ENCODE results near the gene TMEM273. TPM values are rescaled to one million over a fixed set of nuclear protein-coding genes. Genes with fewer than 3 reads are reported as not detected.

Gene TMEM273
- polyA plus RNA-seq, 6 donors from 2014 or later: 1.2 to 7.1 (median 2.6) TPM

DNA sequence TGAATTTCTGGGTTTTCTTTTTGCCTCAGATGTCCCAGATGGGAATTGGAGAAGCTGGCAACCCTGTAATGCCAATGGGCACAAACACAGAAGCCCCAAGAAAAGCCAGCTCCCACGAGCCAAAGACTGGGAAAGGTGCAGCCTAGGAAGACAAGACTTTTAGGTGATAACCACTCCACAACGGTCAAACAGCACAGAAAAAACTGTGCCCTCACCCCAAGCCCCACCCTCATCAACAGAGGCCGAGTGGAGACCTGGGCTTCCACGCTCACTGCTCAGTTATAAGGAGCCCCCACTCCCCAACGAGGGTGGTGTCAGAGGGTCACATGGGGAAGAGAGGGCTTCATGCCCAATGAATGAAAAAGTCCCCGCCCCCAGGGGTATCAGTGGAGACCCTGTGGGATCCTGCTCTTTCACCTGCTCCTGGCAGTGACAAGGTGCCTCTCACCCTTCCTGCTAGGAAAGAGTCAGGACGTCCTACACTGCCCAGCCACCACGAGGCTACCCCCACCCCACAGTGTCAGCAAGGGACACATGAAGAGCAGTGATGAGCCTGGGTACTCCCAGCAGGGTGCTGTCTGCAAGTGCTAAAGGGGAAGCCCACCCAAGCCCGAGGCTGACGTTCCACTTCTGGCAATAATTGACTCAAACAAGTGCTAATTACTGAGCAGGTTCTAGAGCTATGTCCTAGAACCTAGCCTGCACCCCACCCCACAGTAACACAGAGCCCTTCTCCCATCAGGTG is 8.3 kb downstream of the TMEM273 start:
- peak in 1 of 2 donors; percentile 46 for ATAC-seq (ENCODE audit: low read depth in 2 of 2)

GRCh38 chr10:49178489-49179471 is 9.4 kb downstream of the TMEM273 start:
- no peak overlapping the region for H3K4me3 Mint-ChIP-seq
- H3K9me3 Mint-ChIP-seq: no peaks in the 10 kb centered on the region
- H3K27me3 Mint-ChIP-seq: no peaks in the 10 kb centered on the region
- DNase-seq (no peak), ATAC-seq (ENCODE audit: low read depth in 2 of 2) (no peak)
- peaks cover 54 to 69% (median 58%) of the 10 kb centered on the region in 3 donors for H3K4me1 Mint-ChIP-seq
- peak overlapping the region in 5 of 6 donors; percentile 4 to 79 (median 28) for H3K27ac Mint-ChIP-seq
- no peaks in the 10 kb centered on the region for H3K36me3 Mint-ChIP-seq

More for the DNA sequence above, 8.3 kb downstream of the TMEM273 start:
- peaks cover 53 to 69% (median 58%) of the 10 kb centered on the region in 3 donors for H3K4me1 Mint-ChIP-seq
- H3K27me3 Mint-ChIP-seq: no peaks in the 10 kb centered on the region
- no peaks in the 10 kb centered on the region for H3K9me3 Mint-ChIP-seq
- peak overlapping the region in 2 of 8 donors; percentile 17 to 63 for H3K4me3 Mint-ChIP-seq
- H3K36me3 Mint-ChIP-seq: no peaks in the 10 kb centered on the region
- H3K27ac Mint-ChIP-seq: peak overlapping the region in 3 of 6 donors; percentile 15 to 46 (median 16)
- DNase-seq: no peak

- Mint-ChIP-seq H3K4me1 (peaks cover 53 to 74% (median 65%) of the 10 kb centered on the region in 3 donors), H3K27ac (peak overlapping the region in 3 of 6 donors; percentile 51 to 78 (median 71)), H3K27me3 (no peaks in the 10 kb centered on the region), H3K4me3 (peak overlapping the region in 3 of 8 donors; percentile 7 to 47 (median 30)), H3K9me3 (no peaks in the 10 kb centered on the region), H3K36me3 (no peaks in the 10 kb centered on the region)
- ATAC-seq (ENCODE audit: low read depth in 2 of 2) (peak in 1 of 2 donors; percentile 37), DNase-seq (no peak)
Measured at GRCh38 chr10:49177391-49178355, 10.5 kb downstream of the TMEM273 start.

GRCh38 chr10:49176310-49177268 is 11.6 kb downstream of the TMEM273 start:
- Mint-ChIP-seq H3K4me3 (peak overlapping the region in 1 of 8 donors; percentile 47), H3K27ac (peak overlapping the region in 3 of 6 donors; percentile 51 to 71 (median 59)), H3K27me3 (no peaks in the 10 kb centered on the region), H3K9me3 (no peaks in the 10 kb centered on the region), H3K36me3 (no peaks in the 10 kb centered on the region), H3K4me1 (peaks cover 58 to 80% (median 76%) of the 10 kb centered on the region in 3 donors)
- ATAC-seq (ENCODE audit: low read depth in 2 of 2) (no peak), DNase-seq (no peak)

DNA sequence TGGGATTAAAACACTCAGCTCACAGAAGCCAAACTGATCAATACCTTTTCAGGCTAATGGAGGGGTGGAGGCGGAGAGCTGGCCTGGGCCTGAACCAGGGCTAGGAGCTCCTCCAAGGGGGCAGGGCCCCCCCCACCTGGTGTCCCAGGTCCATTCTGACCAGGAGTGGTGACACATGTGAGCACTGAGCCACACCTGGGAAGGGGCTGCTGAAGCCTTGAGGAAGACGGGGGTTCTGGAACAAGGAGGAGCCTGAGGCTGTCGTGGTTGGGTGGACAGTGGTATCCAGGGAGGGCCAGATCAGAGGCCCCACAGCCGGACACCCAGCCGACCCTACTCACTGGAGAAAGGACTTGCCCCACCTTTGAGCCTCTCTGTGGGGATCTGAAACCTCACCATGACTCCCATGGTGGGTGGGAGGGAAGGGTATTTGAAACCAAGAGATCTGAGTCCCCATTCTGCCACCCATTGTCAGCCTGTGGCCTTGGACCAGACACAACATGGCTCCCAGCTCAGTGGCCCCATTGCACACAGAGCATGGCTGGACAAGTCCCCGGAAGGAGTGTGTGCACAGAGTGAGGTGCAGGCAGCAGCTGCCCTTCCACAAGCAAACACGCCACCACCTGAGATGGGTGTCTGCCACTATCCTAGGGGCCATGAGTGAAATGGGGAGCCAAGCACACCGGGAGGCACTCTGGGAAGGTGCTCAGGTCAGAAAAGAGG is 12.4 kb downstream of the TMEM273 start:
- no peaks in the 10 kb centered on the region for H3K36me3 Mint-ChIP-seq
- H3K4me1 Mint-ChIP-seq: peaks cover 61 to 81% (median 79%) of the 10 kb centered on the region in 3 donors
- DNase-seq (no peak), ATAC-seq (ENCODE audit: low read depth in 2 of 2) (no peak)
- H3K27me3 Mint-ChIP-seq: no peaks in the 10 kb centered on the region
- H3K4me3 Mint-ChIP-seq: no peak overlapping the region
- no peak overlapping the region for H3K27ac Mint-ChIP-seq
- no peaks in the 10 kb centered on the region for H3K9me3 Mint-ChIP-seq

DNA sequence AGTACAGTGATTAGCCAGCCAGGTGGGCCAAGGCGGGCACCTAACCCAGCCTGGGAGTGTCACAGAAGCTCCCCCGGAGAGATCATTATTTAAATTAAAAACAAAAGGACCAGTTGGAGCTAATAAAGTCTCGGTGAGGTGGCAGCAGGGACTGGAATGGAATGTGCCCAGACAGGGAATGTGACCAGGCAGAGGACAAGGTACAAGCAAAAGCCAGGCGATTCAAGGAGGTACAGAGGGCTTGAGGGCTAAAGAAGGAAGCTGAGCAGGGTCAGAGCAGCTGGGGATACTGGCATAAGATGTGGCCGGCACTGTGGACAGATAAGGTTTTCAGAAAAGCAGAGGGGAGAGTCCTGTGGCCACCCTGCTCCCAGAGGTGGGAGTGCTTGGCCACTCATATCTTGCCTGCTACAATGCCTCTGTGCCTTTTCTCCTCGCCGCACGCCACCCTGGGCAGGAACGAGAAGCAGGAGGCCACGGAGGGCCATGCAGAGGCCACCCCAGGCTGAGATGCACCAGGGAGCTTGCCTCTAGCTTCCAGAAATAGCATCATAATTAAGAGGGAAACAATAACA is 13.2 kb downstream of the TMEM273 start:
- H3K4me3 Mint-ChIP-seq: peak overlapping the region in 1 of 8 donors; percentile 49
- no peaks in the 10 kb centered on the region for H3K27me3 Mint-ChIP-seq
- no peak for DNase-seq
- no peaks in the 10 kb centered on the region for H3K9me3 Mint-ChIP-seq
- no peak for ATAC-seq (ENCODE audit: low read depth in 2 of 2)
- H3K4me1 Mint-ChIP-seq: peaks cover 56 to 76% (median 73%) of the 10 kb centered on the region in 3 donors
- peak overlapping the region in 3 of 6 donors; percentile 3 to 49 (median 49) for H3K27ac Mint-ChIP-seq
- no peaks in the 10 kb centered on the region for H3K36me3 Mint-ChIP-seq

DNA sequence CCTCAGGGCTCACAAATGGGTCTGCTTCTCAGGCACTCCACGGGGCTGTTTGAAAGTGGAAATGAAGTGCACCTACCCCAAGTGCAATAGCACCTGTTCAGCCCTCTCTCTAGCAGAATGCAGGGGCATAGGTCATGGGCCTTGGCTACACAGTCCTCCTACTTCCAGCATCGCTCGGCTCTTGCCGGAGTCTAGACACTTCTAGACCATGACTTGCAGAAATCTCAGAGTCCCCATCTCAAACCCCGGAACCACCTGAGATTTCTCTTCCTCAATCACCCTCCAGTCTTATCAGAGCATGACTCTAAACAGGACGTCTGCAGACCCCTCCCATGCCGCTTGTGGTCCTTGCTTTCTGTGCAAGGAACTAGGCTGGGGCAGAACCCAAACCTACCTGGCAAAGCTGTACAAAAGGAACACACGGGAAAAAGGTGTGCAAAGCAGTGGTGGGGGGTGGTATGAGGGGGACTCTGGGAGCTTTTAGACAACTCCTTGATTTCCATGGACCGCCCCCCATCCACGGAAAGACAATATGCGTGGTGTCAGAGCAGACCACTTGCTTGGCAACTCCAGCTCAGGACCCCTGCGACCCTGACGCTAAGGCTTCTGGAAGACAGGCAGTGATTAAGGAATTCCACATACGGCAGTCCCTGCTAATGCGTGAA is 13.8 kb downstream of the TMEM273 start:
- Mint-ChIP-seq H3K9me3 (no peaks in the 10 kb centered on the region), H3K4me1 (peaks cover 56 to 75% (median 70%) of the 10 kb centered on the region in 3 donors), H3K27me3 (no peaks in the 10 kb centered on the region), H3K27ac (peak overlapping the region in 4 of 6 donors; percentile 23 to 49 (median 44)), H3K4me3 (peak overlapping the region in 6 of 8 donors; percentile 1 to 75 (median 56)), H3K36me3 (no peaks in the 10 kb centered on the region)
- peak; percentile 77 to 79 for ATAC-seq (ENCODE audit: low read depth in 2 of 2)
- DNase-seq: peak; percentile 43

- H3K4me3 Mint-ChIP-seq: peak overlapping the region in 5 of 8 donors; percentile 46 to 75 (median 59)
- H3K27ac Mint-ChIP-seq: peak overlapping the region in 2 of 6 donors; percentile 23 to 39
- ATAC-seq (ENCODE audit: low read depth in 2 of 2) (no peak), DNase-seq (no peak)
- no peaks in the 10 kb centered on the region for H3K36me3 Mint-ChIP-seq
- H3K4me1 Mint-ChIP-seq: peaks cover 53 to 70% (median 66%) of the 10 kb centered on the region in 3 donors
- H3K9me3 Mint-ChIP-seq: no peaks in the 10 kb centered on the region
- H3K27me3 Mint-ChIP-seq: no peaks in the 10 kb centered on the region
Measured at GRCh38 chr10:49173853-49174252, 14.3 kb downstream of the TMEM273 start.

DNA sequence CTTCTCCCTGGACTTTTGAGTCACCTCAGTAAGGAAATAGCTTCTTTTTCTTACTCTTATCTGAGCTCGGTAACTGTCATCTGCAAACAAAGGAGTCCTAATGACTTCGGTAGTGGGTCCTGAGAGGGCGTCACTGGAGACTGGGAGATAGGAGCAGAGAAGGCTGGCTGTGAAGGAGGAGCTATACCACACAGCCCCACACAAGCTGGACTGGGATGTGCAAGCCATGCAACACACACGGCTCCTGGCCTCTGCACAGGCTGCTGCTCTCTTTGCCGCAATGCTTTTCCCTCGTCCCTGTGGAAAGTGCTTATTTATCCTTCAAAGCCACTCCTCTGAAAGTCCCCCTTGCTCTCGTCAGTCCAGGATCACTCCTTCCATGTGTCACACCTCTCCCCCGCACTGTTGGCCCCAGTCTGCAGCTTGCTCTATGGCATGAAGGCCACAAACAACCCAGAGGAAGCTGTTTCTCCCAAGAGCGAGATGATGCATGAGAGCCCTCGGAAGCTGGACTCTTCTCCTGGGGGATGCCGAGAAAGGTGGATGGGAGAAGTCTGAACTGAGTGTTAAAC is 14.9 kb downstream of the TMEM273 start:
- Mint-ChIP-seq H3K27ac (peak overlapping the region in 2 of 6 donors; percentile 43 to 44), H3K36me3 (no peaks in the 10 kb centered on the region), H3K4me1 (peaks cover 48 to 64% (median 62%) of the 10 kb centered on the region in 3 donors), H3K9me3 (no peaks in the 10 kb centered on the region), H3K4me3 (peak overlapping the region in 1 of 8 donors; percentile 13), H3K27me3 (peaks cover 0 to 2% (median 1%) of the 10 kb centered on the region in 3 donors)
- DNase-seq: no peak
- ATAC-seq (ENCODE audit: low read depth in 2 of 2): no peak

DNA sequence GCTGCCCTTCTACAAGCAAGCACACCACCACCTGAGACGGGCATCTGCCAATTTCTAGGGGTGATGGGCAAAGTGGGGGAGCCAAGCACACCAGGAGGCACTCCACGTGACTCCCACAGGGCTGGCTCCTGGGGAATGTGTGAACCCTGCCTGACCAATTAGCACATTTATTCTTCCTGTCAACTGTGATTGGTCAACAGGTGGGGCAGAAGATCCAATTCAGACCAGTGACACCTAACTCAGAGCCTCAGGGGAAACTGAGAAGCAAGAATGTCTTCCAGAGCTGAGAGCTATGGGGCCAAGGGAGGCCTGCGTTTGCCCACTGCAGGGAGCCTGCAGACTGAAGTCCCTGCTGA is 15.4 kb downstream of the TMEM273 start:
- Mint-ChIP-seq H3K4me3 (no peak overlapping the region), H3K4me1 (peaks cover 43 to 59% (median 58%) of the 10 kb centered on the region in 3 donors), H3K9me3 (no peaks in the 10 kb centered on the region), H3K27ac (peak overlapping the region in 1 of 6 donors; percentile 42), H3K36me3 (no peaks in the 10 kb centered on the region), H3K27me3 (peaks cover 0 to 6% (median 4%) of the 10 kb centered on the region in 3 donors)
- DNase-seq (no peak), ATAC-seq (ENCODE audit: low read depth in 2 of 2) (no peak)
